HepG2 (cell line): ENCODE data around the gene HLA-DRB5. TPM values are rescaled to one million over a fixed set of nuclear protein-coding genes. Genes with fewer than 3 reads are reported as not detected.
"Not testable (repeated sequence)": the region's sequence is repeated elsewhere in the genome, so short reads cannot be mapped to it uniquely, and the experiment has no call there.

ENCODE experiments used
- ATAC-seq: fragments of 200-7000 bp; cut with Tn5 transposase; 3 replicates; pipeline ENCODE4 v1.9.1; 2020; ENCODE audit warnings: mild to moderate bottlenecking, moderate library complexity
- BruUV-seq: library from RNA; stranded (reverse); fragments of 400-500 nt; replicated peaks from 2 replicates; lab custom pipeline; 2021; lab: Mats Ljungman, UMichigan
- CTCF ChIA-PET: fragments of 300-600 bp; formaldehyde crosslinking; extraction: SDS; loops from one replicate; lab custom pipeline; 2021; ENCODE audit warnings: low total read pairs, inconsistent platforms, low intra/inter-chr PET ratio; lab: Yijun Ruan, JAX
- POLR2A ChIA-PET: fragments of 350-600 bp; sonication (Branson Sonifier 250); formaldehyde crosslinking; loops from one replicate; lab custom pipeline; 2020; ENCODE audit warnings: antibody characterized with exemption, inconsistent platforms; lab: Yijun Ruan, JAX
- DNase-seq: peaks from one replicate; pipeline ENCODE4 v3.0.0-alpha.2; 2015; ENCODE audit warnings: low spot score
- FAIRE-seq: peaks from 3 replicates; lab custom pipeline; 2011; peaks lifted over from hg19 to GRCh38; lab: Jason Lieb, UNC
- H2AFZ ChIP-seq: one replicate; pipeline ENCODE4 v1.6.1; 2011; ENCODE audit warnings: low read length, inconsistent platforms
- H3K27ac ChIP-seq: fragments of 300-600 bp; 3 replicates; pipeline ENCODE4 v1.8.0; 2011; ENCODE audit warnings: mixed run types, mild to moderate bottlenecking, mixed read lengths, low read length, inconsistent platforms; ENCODE audit not compliant: insufficient read depth; ENCODE audit errors: extremely low read length
- H3K27me3 ChIP-seq, 2 experiments: fragments of 200-600 bp in 1 of 2; 2 replicates in 1 of 2; 3 replicates in 1 of 2; pipeline versions ENCODE4 v1.6.0 to v1.8.0; 2011; ENCODE audit warnings: low read length in 2 of 2, mild to moderate bottlenecking in 2 of 2, moderate library complexity in 2 of 2, inconsistent platforms in 1 of 2; ENCODE audit not compliant: insufficient read depth in 2 of 2, control insufficient read depth in 1 of 2
- H3K36me3 ChIP-seq, 2 experiments: fragments of 200-600 bp in 1 of 2; replicated peaks in 1 of 2; 2 replicates in 1 of 2; 3 replicates in 1 of 2; pipeline versions ENCODE4 v1.5.1 to v1.8.0; 2011; ENCODE audit warnings: low read length in 2 of 2, inconsistent platforms in 1 of 2; ENCODE audit not compliant: insufficient read depth in 2 of 2, control insufficient read depth in 1 of 2
- H3K4me1 ChIP-seq: 2 replicates; pipeline ENCODE4 v1.5.1; 2012; ENCODE audit warnings: low read length, inconsistent platforms; ENCODE audit not compliant: insufficient read depth
- H3K4me2 ChIP-seq: 2 replicates; pipeline ENCODE4 v1.6.0; 2011; ENCODE audit warnings: low read depth, low read length, inconsistent platforms
- H3K4me3 ChIP-seq, 3 experiments: fragments of 200-600 bp in 1 of 3; sonication (generic), shearing (Covaris generic) in 1 of 3; replicated peaks in 1 of 3; 2 replicates each; pipeline ENCODE4 v1.5.1; 2011 to 2016; ENCODE audit warnings: low read length in 3 of 3, inconsistent platforms in 2 of 3, low read depth in 2 of 3, mild to moderate bottlenecking in 2 of 3, control low read depth in 1 of 3, mixed read lengths in 1 of 3; ENCODE audit not compliant: insufficient read depth in 1 of 3
- H3K79me2 ChIP-seq: one replicate; pipeline ENCODE4 v1.6.1; 2011; ENCODE audit warnings: low read length, inconsistent platforms; ENCODE audit not compliant: insufficient read depth
- H3K9ac ChIP-seq: 2 replicates; pipeline ENCODE4 v1.6.0; 2011; ENCODE audit warnings: mild to moderate bottlenecking, low read depth, low read length, inconsistent platforms; ENCODE audit not compliant: insufficient read depth
- H3K9me3 ChIP-seq: 2 replicates; pipeline ENCODE4 v1.5.1; 2012; ENCODE audit warnings: mild to moderate bottlenecking, low read length
- H4K20me1 ChIP-seq: 2 replicates; pipeline ENCODE4 v1.6.0; 2011; ENCODE audit warnings: inconsistent platforms, mild to moderate bottlenecking, low read length, moderate library complexity; ENCODE audit not compliant: insufficient read depth
- WGBS: methylation state at CpG from one replicate; pipeline ENCODE4 v1.1.6; 2017; ENCODE audit warnings: low lambda C conversion rate; 5-methylcytosine and 5-hydroxymethylcytosine counted together
- in situ Hi-C: cut with HindIII; loops from 2 replicates; pipeline ENCODE4 v1.10.0; 2017; ENCODE audit warnings: low pct_unique_long_range_greater_than_20kb; ENCODE audit not compliant: extremely low pct_ligation_motif_present
- intact Hi-C: fragments of 100-400 bp; cut with micrococcal nuclease; formaldehyde crosslinking; loops from one replicate; pipeline ENCODE4 v1.10.0; 2022; ENCODE audit not compliant: unreplicated experiment
- polyA plus RNA-seq, 8 experiments: library from polyadenylated mRNA; depleted of rRNA in 3 of 8; stranded (reverse) in 7 of 8; unstranded in 1 of 8; fragments of >200 nt; fragmentation: Illumina TruSeq in 4 of 8; extraction: Trizol in 4 of 8; gene quantifications; 2 replicates each; pipeline versions ENCODE4 v1.2.1 to v1.2.3, GENCODE V29; 2011 to 2016; ENCODE audit warnings: low read depth in 4 of 8, missing spikeins in 1 of 8, mixed read lengths in 1 of 8; ENCODE audit not compliant: insufficient read depth in 1 of 8
- small RNA-seq, 3 experiments: library from RNA; depleted of rRNA; stranded (forward); fragments of <200 nt; gene quantifications; one replicate each; pipeline ENCODE3, GENCODE V24; 2012; ENCODE audit warnings: low read depth in 2 of 3, low replicate concordance in 1 of 3; ENCODE audit not compliant: insufficient read length in 3 of 3, insufficient read depth in 2 of 3
- total RNA-seq, 5 experiments: library from RNA; depleted of rRNA; stranded (reverse); fragments of >200 nt; fragmentation: Illumina TruSeq; extraction: Trizol; gene quantifications; 2 replicates each; pipeline ENCODE4 v1.2.3, GENCODE V29; 2016; ENCODE audit warnings: low read depth in 1 of 5

The HLA-DRB5 gene
- total and polyA plus RNA-seq, 2 of the 13 experiments (the other 11 are each of a cell fraction or from before 2014, with no cell fraction given), result not detected

- WGBS, result 23% methylated on average over 4 of the region's 5 CpGs
- H3K4me3 ChIP-seq, H3K9ac ChIP-seq, H3K4me2 ChIP-seq, H4K20me1 ChIP-seq, H2AFZ ChIP-seq, in situ Hi-C loops, intact Hi-C loops, BruUV-seq, H3K36me3 ChIP-seq, H3K27me3 ChIP-seq, POLR2A ChIA-PET, FAIRE-seq, H3K79me2 ChIP-seq, H3K4me1 ChIP-seq, H3K9me3 ChIP-seq, DNase-seq, CTCF ChIA-PET, ATAC-seq, H3K27ac ChIP-seq: not testable (repeated sequence)
Measured at GRCh38 chr6:32467743-32468503, 62.2 kb downstream of the HLA-DRB5 start.

Small RNAs within 50 kb of the gene (small RNA-seq; reads per million reads assigned to genes)
- 0 to 6.8 (median 0.61) reads per million in 3 experiments for gene RNU1-61P

Other genes starting within 250 kb of the HLA-DRB5 start
- not detected in 2 replicates for gene TSBP1, start 158.4 kb downstream of the HLA-DRB5 start, total RNA-seq (2016; rRNA removed; fragmentation: Illumina TruSeq; extraction: Trizol)
- not detected in 2 replicates for gene TSBP1, start 158.4 kb downstream of the HLA-DRB5 start, polyA plus RNA-seq (2011; rRNA removed)
- not detected in 2 replicates for gene BTNL2, start 123.1 kb downstream of the HLA-DRB5 start, total RNA-seq (2016; rRNA removed; fragmentation: Illumina TruSeq; extraction: Trizol)
- not detected in 2 replicates for gene BTNL2, start 123.1 kb downstream of the HLA-DRB5 start, polyA plus RNA-seq (2011; rRNA removed)
- gene HLA-DRA, start 90.4 kb downstream of the HLA-DRB5 start, total RNA-seq (2016; rRNA removed; fragmentation: Illumina TruSeq; extraction: Trizol), result not detected in 2 replicates
- gene HLA-DRA, start 90.4 kb downstream of the HLA-DRB5 start, polyA plus RNA-seq (2011; rRNA removed), result not detected in 2 replicates
- 0.09 TPM in 1 of 2 replicates, not detected in the other for gene HLA-DRB1, start 59.6 kb upstream of the HLA-DRB5 start, total RNA-seq (2016; rRNA removed; fragmentation: Illumina TruSeq; extraction: Trizol)
- gene HLA-DRB1, start 59.6 kb upstream of the HLA-DRB5 start, polyA plus RNA-seq (2011; rRNA removed), result not detected in 2 replicates
- gene HLA-DQA1, start 107.1 kb upstream of the HLA-DRB5 start, total RNA-seq (2016; rRNA removed; fragmentation: Illumina TruSeq; extraction: Trizol), result not detected in 2 replicates
- not detected in 2 replicates for gene HLA-DQA1, start 107.1 kb upstream of the HLA-DRB5 start, polyA plus RNA-seq (2011; rRNA removed)
- not detected in 2 replicates for gene HLA-DQB1, start 136.4 kb upstream of the HLA-DRB5 start, total RNA-seq (2016; rRNA removed; fragmentation: Illumina TruSeq; extraction: Trizol)
- not detected in 2 replicates for gene HLA-DQB1, start 136.4 kb upstream of the HLA-DRB5 start, polyA plus RNA-seq (2011; rRNA removed)
- not detected in 2 replicates for gene HLA-DQA2, start 211.1 kb upstream of the HLA-DRB5 start, total RNA-seq (2016; rRNA removed; fragmentation: Illumina TruSeq; extraction: Trizol)
- not detected in 2 replicates for gene HLA-DQA2, start 211.1 kb upstream of the HLA-DRB5 start, polyA plus RNA-seq (2011; rRNA removed)
- gene HLA-DQB2, start 233.2 kb upstream of the HLA-DRB5 start, total RNA-seq (2016; rRNA removed; fragmentation: Illumina TruSeq; extraction: Trizol), result not detected in 2 replicates
- not detected in 2 replicates for gene HLA-DQB2, start 233.2 kb upstream of the HLA-DRB5 start, polyA plus RNA-seq (2011; rRNA removed)